Gastrocnemius medialis (tissue), 4 donors: ENCODE results near the gene SPATA12. TPM values are rescaled to one million over a fixed set of nuclear protein-coding genes. Genes with fewer than 3 reads are reported as not detected.

ENCODE experiments used
- ATAC-seq, 2 donors: fragments of 150-250 bp; one replicate each; pipeline ENCODE4 v1.9.1; 2016
- DNase-seq, 2 donors: peaks; one replicate each; pipeline ENCODE4 v3.0.0-alpha.2; 2019
- H3K27ac ChIP-seq, 4 donors: fragments of 200-600 bp; sonication (generic); 1 replicate in 1 of 4; 2 replicates in 3 of 4; pipeline ENCODE4 v1.5.1; 2016 to 2018; ENCODE audit warnings: mild to moderate bottlenecking in 2 of 4, moderate library complexity in 1 of 4
- H3K27me3 ChIP-seq, 3 donors: fragments of 200-600 bp; sonication (generic) in 2 of 3; 1 replicate in 1 of 3; 2 replicates in 2 of 3; pipeline versions ENCODE4 v1.5.1 to v1.6.0; 2016 to 2019; ENCODE audit warnings: mild to moderate bottlenecking in 1 of 3, moderate library complexity in 1 of 3
- H3K36me3 ChIP-seq, 2 donors: fragments of 200-600 bp; sonication (generic) in 1 of 2; one replicate each; pipeline ENCODE4 v1.5.1; 2017 to 2018
- H3K4me1 ChIP-seq, 2 donors: fragments of 200-600 bp; sonication (generic) in 1 of 2; one replicate each; pipeline ENCODE4 v1.5.1; 2016 to 2017; ENCODE audit warnings: mild to moderate bottlenecking in 2 of 2
- H3K4me3 ChIP-seq, 4 donors: fragments of 200-600 bp; sonication (generic) in 3 of 4; 1 replicate in 1 of 4; 2 replicates in 3 of 4; pipeline ENCODE4 v1.5.1; 2016 to 2019; ENCODE audit warnings: mild to moderate bottlenecking in 2 of 4
- H3K9me3 ChIP-seq, 3 donors: fragments of 200-600 bp; sonication (generic) in 2 of 3; 1 replicate in 1 of 3; 2 replicates in 2 of 3; pipeline ENCODE4 v1.5.1; 2016 to 2019
- POLR2A ChIP-seq, 2 donors: fragments of 450-650 bp; IDR thresholded peaks; one replicate each; pipeline ENCODE4 v1.6.1; 2017; ENCODE audit warnings: antibody characterized with exemption in 2 of 2, mild to moderate bottlenecking in 2 of 2, moderate library complexity in 2 of 2
- in situ Hi-C, 4 donors: fragments of 200-750 bp; cut with MboI; loops; one replicate each; pipeline versions ENCODE4 v1.15.0 to v1.8.0; 2017; ENCODE audit warnings: low sequenced_read_pairs in 4 of 4
- intact Hi-C: fragments of 100-400 bp; cut with DNase I; formaldehyde crosslinking; loops from one replicate; pipeline ENCODE4 v1.15.1; 2023; ENCODE audit warnings: low total_unique reads
- total RNA-seq, 4 donors: library from RNA; depleted of rRNA; stranded (reverse); fragments of >200 nt; gene quantifications; one replicate each; pipeline versions ENCODE4 v1.1.0 to v1.2.3, GENCODE V29; 2016
- TF ChIP-seq, protein P1 (sequence below), 5 experiments: fragments of 450-650 bp in 3 of 5; fragments of 200-600 bp in 2 of 5; sonication (generic) in 2 of 5; IDR thresholded peaks in 4 of 5; conservative IDR thresholded peaks in 1 of 5; 1 replicate in 4 of 5; 2 replicates in 1 of 5; pipeline ENCODE4 v1.5.1; 2016 to 2019; ENCODE audit warnings: antibody characterized with exemption in 5 of 5, mild to moderate bottlenecking in 3 of 5, moderate library complexity in 3 of 5

The SPATA12 gene
- total RNA-seq, 4 donors from 2014 or later = not detected

DNA sequence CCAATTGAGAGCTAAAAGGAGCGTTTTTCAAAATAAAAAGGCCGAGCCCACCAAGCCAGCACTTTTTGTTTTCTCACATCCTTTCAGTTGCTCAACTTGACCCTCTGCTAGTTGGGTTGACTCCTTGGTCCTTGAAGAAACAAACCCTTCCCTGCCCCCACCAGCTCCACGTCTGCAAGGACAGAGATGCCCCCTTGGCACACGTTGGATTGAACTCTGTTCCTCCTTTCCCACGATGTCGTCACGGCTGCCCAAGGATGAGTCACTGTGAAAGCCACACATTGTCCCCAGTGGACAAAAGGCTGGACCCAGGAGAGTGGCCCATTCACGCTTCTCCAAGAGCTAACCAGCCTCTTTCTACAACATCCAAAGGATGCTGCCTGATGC is 43.0 kb upstream of the SPATA12 start:
- Histone ChIP-seq H3K4me3 (no peak overlapping the region), H3K27ac (no peak overlapping the region), H3K27me3 (no peaks in the 10 kb centered on the region), H3K4me1 (no peaks in the 10 kb centered on the region), H3K9me3 (no peaks in the 10 kb centered on the region), H3K36me3 (no peaks in the 10 kb centered on the region)
- in situ Hi-C loops (no loop called here), intact Hi-C loops (no loop called here)
- DNase-seq (no peak), ATAC-seq (no peak)
- TF ChIP-seq POLR2A (IDR thresholded peaks at IDR 0.05) = no peak
- TF ChIP-seq, protein P1, sequence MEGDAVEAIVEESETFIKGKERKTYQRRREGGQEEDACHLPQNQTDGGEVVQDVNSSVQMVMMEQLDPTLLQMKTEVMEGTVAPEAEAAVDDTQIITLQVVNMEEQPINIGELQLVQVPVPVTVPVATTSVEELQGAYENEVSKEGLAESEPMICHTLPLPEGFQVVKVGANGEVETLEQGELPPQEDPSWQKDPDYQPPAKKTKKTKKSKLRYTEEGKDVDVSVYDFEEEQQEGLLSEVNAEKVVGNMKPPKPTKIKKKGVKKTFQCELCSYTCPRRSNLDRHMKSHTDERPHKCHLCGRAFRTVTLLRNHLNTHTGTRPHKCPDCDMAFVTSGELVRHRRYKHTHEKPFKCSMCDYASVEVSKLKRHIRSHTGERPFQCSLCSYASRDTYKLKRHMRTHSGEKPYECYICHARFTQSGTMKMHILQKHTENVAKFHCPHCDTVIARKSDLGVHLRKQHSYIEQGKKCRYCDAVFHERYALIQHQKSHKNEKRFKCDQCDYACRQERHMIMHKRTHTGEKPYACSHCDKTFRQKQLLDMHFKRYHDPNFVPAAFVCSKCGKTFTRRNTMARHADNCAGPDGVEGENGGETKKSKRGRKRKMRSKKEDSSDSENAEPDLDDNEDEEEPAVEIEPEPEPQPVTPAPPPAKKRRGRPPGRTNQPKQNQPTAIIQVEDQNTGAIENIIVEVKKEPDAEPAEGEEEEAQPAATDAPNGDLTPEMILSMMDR (IDR thresholded peaks at IDR 0.05 in 4 of 5, conservative IDR thresholded peaks at IDR 0.05 in 1 of 5) = no peak

DNA sequence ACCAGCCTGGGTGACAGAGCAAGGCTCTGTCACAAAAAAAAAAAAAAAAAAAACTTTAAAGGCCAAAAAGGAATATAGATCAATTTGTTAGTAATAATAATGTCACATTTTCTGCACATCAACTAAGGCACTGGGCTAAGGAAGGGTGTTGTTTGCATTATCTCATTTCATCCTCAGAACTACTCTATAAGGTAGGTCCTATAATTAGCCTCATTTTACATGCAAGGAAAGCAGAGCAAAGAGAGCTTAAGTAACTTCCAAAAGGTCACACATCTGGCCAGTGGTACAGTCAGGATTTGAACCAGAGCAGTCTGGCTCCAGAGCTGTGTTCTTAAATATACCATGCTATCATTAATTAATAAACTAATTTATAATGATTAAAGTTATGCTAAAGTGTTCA is 42.2 kb upstream of the SPATA12 start:
- DNase-seq (no peak), ATAC-seq (no peak)
- no peaks in the 10 kb centered on the region for H3K36me3 ChIP-seq
- no peaks in the 10 kb centered on the region for H3K27me3 ChIP-seq
- H3K4me3 ChIP-seq = no peak overlapping the region
- in situ Hi-C loops = no loop called here
- H3K9me3 ChIP-seq = no peaks in the 10 kb centered on the region
- intact Hi-C loops = no loop called here
- H3K27ac ChIP-seq = no peak overlapping the region
- TF ChIP-seq, protein P1 (IDR thresholded peaks at IDR 0.05 in 4 of 5, conservative IDR thresholded peaks at IDR 0.05 in 1 of 5) = no peak
- TF ChIP-seq POLR2A (IDR thresholded peaks at IDR 0.05) = no peak
- H3K4me1 ChIP-seq = no peaks in the 10 kb centered on the region

DNA sequence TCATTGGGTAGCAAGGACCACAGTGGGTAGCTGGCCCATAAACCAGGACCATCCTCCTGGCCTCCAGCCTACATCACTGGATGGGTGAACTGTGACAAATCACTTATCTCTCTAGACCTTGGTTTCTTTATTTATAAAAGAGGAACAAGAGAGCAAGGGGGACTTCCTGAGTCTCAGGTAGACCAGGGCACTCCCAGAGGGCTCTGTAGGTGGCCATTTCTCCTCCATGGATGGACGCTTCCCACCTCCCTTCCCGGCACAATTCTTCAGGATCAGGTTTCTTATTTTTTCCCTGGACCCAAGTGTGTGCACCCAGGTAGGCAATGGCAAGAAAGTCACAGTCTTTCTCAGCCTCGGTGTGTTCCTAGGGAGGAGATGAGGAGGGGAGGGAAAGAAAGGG is 41.4 kb upstream of the SPATA12 start:
- no peak for TF ChIP-seq POLR2A (IDR thresholded peaks at IDR 0.05)
- TF ChIP-seq, protein P1 (IDR thresholded peaks at IDR 0.05 in 4 of 5, conservative IDR thresholded peaks at IDR 0.05 in 1 of 5) = no peak
- Histone ChIP-seq H3K27ac (no peak overlapping the region), H3K36me3 (no peaks in the 10 kb centered on the region), H3K4me1 (no peaks in the 10 kb centered on the region), H3K9me3 (no peaks in the 10 kb centered on the region), H3K27me3 (no peaks in the 10 kb centered on the region), H3K4me3 (no peak overlapping the region)
- in situ Hi-C loops (no loop called here), intact Hi-C loops (no loop called here)
- DNase-seq = no peak
- ATAC-seq = no peak

DNA sequence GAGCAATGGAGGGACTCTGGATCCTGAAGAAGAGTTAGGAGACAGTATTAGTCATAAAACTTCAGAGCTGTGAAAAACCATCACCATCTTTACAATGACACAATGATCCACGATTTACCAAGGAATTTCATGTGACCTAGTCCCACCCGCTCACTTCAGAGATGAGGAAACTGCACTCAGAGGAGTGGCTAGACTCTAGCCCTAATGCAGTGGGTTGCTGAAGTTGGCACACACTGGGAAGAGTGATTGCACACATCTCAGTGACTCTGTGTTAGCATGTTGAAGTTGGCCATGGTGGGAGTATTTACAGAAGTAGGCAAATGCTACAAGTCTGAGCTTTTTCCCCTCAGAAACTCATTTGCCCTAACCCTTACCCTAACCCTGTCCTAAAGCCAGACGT is 35.2 kb upstream of the SPATA12 start:
- H3K4me1 ChIP-seq = no peaks in the 10 kb centered on the region
- in situ Hi-C loops (no loop called here), intact Hi-C loops (no loop called here)
- H3K4me3 ChIP-seq = no peak overlapping the region
- no peaks in the 10 kb centered on the region for H3K27me3 ChIP-seq
- no peak for ATAC-seq
- no peak for DNase-seq
- no peaks in the 10 kb centered on the region for H3K9me3 ChIP-seq
- TF ChIP-seq, protein P1 (IDR thresholded peaks at IDR 0.05 in 4 of 5, conservative IDR thresholded peaks at IDR 0.05 in 1 of 5) = no peak
- no peak for TF ChIP-seq POLR2A (IDR thresholded peaks at IDR 0.05)
- H3K36me3 ChIP-seq = no peaks in the 10 kb centered on the region
- H3K27ac ChIP-seq = no peak overlapping the region

DNA sequence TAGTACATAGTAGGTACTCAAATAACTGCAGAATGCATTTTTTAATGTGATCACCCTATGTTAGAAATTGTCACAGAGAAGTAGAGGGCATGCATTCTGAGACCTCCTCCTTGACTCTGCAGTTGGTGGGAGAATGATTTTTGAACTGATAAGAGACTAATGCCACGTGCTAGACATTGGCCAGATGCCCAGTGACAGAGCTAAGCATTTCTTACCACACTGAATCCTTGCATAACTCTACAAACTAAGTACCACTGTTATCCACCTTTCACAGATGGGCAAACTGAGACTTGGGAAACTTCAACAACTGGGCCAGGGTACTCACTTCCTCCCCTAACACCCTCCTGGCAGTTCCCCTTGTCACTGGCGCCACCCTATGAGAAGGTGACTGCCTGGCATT is 33.5 kb upstream of the SPATA12 start:
- TF ChIP-seq, protein P1 (IDR thresholded peaks at IDR 0.05 in 4 of 5, conservative IDR thresholded peaks at IDR 0.05 in 1 of 5) = no peak
- no peak for TF ChIP-seq POLR2A (IDR thresholded peaks at IDR 0.05)
- H3K4me1 ChIP-seq = no peaks in the 10 kb centered on the region
- ATAC-seq = no peak

More for the DNA sequence above, 33.5 kb upstream of the SPATA12 start:
- Histone ChIP-seq H3K27me3 (no peaks in the 10 kb centered on the region), H3K9me3 (no peaks in the 10 kb centered on the region), H3K27ac (no peak overlapping the region), H3K4me3 (no peak overlapping the region), H3K36me3 (no peaks in the 10 kb centered on the region)
- intact Hi-C loops = no loop called here
- no peak for DNase-seq
- in situ Hi-C loops = no loop called here
